Right atrium auricular region (tissue), 2 donors: ENCODE measurements around the gene TMEM185B. TPM values are rescaled to one million over a fixed set of nuclear protein-coding genes. Genes with fewer than 3 reads are reported as not detected.

Experiments
- DNase-seq: peaks from one replicate; pipeline ENCODE4 v3.0.0-alpha.2; 2019; ENCODE audit warnings: low spot score
- H3K27ac ChIP-seq, 2 donors: fragments of 200-600 bp; sonication (generic); 1 replicate in 1 of 2; 2 replicates in 1 of 2; pipeline ENCODE4 v1.5.1; 2016 to 2019
- H3K27me3 ChIP-seq, 2 donors: fragments of 200-600 bp; sonication (generic); one replicate each; pipeline versions ENCODE4 v1.5.1 to v1.6.0; 2017 to 2019
- H3K36me3 ChIP-seq: fragments of 200-600 bp; sonication (generic); one replicate; pipeline ENCODE4 v1.5.1; 2016
- H3K4me1 ChIP-seq, 2 donors: fragments of 200-600 bp; sonication (generic); one replicate each; pipeline versions ENCODE4 v1.5.1 to v1.6.0; 2017 to 2019
- H3K4me3 ChIP-seq, 2 donors: fragments of 200-600 bp; sonication (generic); 1 replicate in 1 of 2; 2 replicates in 1 of 2; pipeline ENCODE4 v1.5.1; 2017 to 2019; ENCODE audit warnings: mild to moderate bottlenecking in 1 of 2, moderate library complexity in 1 of 2
- H3K9me3 ChIP-seq, 2 donors: fragments of 200-600 bp; sonication (generic); one replicate each; pipeline ENCODE4 v1.5.1; 2019
- total RNA-seq, 2 donors: library from RNA; depleted of rRNA; stranded (reverse); fragments of >200 nt; gene quantifications; one replicate each; pipeline ENCODE4 v1.1.0, GENCODE V29; 2016
- TF ChIP-seq, protein P1 (sequence below), 2 donors: fragments of 200-600 bp; sonication (generic); IDR thresholded peaks; one replicate each; pipeline ENCODE4 v1.5.1; 2019; ENCODE audit warnings: antibody characterized with exemption in 2 of 2

TMEM185B gene
- total RNA-seq, 2 donors from 2014 or later, result 31.8 to 33.2 TPM

DNA sequence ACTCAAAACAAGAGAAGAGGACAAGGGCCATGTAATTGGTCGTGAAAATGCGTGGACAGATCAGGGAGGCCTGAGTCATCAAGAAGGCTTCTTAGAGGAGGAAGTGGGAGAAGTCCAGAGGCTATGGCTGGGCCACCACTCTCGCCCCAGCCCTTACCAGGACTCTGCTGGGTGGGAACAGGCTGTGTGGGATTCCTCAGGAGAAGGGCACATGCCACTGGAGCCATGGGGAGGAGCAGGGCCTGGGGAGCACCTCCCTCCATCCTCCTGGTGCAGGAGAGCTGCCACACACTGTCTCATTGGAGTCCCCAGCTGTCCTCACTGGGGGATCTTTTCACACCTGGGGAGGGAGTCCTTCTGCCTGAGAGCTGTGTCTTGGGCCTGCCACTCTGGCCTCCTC, 20.0 kb upstream of the TMEM185B start:
- Histone ChIP-seq H3K36me3 (no peaks in the 10 kb centered on the region), H3K27me3 (no peaks in the 10 kb centered on the region), H3K4me1 (peaks cover 0 to 28% of the 10 kb centered on the region in 2 donors), H3K4me3 (no peak overlapping the region), H3K27ac (no peak overlapping the region), H3K9me3 (no peaks in the 10 kb centered on the region)
- DNase-seq, result no peak
- TF ChIP-seq, protein P1, sequence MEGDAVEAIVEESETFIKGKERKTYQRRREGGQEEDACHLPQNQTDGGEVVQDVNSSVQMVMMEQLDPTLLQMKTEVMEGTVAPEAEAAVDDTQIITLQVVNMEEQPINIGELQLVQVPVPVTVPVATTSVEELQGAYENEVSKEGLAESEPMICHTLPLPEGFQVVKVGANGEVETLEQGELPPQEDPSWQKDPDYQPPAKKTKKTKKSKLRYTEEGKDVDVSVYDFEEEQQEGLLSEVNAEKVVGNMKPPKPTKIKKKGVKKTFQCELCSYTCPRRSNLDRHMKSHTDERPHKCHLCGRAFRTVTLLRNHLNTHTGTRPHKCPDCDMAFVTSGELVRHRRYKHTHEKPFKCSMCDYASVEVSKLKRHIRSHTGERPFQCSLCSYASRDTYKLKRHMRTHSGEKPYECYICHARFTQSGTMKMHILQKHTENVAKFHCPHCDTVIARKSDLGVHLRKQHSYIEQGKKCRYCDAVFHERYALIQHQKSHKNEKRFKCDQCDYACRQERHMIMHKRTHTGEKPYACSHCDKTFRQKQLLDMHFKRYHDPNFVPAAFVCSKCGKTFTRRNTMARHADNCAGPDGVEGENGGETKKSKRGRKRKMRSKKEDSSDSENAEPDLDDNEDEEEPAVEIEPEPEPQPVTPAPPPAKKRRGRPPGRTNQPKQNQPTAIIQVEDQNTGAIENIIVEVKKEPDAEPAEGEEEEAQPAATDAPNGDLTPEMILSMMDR (IDR thresholded peaks at IDR 0.05), result no peak

DNA sequence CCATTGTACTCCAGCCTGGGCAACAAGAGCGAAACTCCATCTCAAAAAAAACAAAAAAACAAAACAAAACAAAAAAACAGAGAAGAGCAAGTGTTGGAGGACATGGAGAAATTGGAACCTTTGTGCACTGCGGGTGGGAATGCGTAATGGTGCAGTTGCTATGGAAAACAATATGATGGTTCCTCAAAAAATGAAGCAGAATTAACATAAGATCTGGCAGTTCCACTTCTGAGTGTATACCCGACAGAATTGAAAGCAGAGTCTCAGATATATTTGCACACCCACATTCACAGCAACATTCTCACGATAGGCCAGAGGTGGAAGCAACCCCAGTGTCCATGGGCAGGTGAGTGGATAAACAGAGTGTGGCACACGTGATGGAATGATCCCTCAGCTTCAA, 18.5 kb upstream of the TMEM185B start:
- DNase-seq, result no peak
- H3K27ac ChIP-seq, result no peak overlapping the region
- H3K36me3 ChIP-seq, result no peaks in the 10 kb centered on the region
- no peak overlapping the region for H3K4me3 ChIP-seq
- H3K4me1 ChIP-seq, result peaks cover 0 to 22% of the 10 kb centered on the region in 2 donors
- no peaks in the 10 kb centered on the region for H3K9me3 ChIP-seq
- TF ChIP-seq, protein P1 (IDR thresholded peaks at IDR 0.05), result no peak
- no peaks in the 10 kb centered on the region for H3K27me3 ChIP-seq

DNA sequence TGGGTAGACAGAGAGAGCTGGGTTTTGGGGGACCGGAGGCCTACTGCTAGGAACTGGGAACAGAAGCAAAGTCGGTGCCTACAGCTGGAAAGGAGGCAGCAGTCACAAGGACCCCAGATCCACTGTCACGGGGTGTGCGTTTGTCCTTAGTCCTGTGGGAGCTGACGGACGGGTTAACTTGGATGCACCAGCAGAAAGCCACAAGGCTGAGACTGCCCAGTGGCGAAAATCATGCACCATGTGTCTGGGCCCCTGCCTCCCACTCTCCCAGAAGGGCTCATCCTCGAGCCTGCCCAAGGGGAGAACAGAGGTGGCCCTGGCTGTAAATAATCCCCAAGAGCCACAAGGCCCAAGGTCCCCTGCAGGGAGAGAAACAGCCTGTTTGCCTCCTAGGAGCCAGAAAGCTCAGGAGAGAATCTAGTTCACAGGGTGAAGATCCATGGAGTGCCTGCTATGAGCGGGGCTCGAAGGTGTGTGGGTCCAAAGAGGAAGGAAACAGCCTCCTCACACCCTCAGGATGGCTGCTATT, 17.8 kb upstream of the TMEM185B start:
- Histone ChIP-seq H3K27me3 (no peaks in the 10 kb centered on the region), H3K4me3 (no peak overlapping the region), H3K4me1 (peaks cover 0 to 22% of the 10 kb centered on the region in 2 donors), H3K27ac (no peak overlapping the region), H3K36me3 (no peaks in the 10 kb centered on the region), H3K9me3 (no peaks in the 10 kb centered on the region)
- TF ChIP-seq, protein P1 (IDR thresholded peaks at IDR 0.05), result no peak
- no peak for DNase-seq

DNA sequence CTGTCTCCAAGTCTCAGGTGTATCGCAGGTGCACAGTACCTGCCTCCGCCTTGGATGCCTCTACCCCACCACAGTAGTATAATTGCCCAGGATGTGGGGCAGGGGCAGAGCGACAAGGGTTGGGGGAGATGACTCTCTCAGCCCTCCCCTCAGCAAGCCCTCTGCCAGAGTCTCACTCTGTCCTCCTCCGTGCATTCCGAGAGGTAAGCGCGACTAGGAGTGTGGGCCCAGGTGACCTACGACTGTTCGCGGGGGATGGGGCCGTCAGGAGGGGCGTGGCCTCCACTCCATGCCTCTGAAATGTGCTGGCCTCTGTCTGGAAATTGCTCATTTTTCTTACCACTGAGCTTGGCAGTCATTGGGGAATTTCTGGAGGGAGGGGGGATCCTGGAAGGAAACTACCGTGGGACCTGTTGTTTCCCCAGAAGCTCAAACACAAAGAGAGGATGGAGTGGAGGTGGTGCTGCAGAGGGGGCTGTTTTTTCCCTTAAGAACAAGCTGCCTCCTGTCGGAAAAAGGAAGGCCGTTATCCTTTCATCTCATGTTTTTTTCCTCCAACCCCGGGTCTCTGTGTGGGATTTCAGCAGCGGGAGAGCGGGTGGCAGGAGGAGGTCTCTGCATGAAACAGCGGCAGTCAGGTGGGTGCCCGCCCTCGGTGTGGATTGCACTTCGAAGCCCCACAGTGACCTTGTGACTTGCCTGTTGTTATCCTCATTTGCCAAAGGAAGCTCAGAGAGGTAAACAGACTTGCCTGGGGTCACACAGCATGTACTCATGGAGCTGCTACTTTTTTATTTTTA, 16.5 kb upstream of the TMEM185B start:
- Histone ChIP-seq H3K27ac (peak overlapping the region; percentile 48 to 53), H3K4me1 (peaks cover 0 to 22% of the 10 kb centered on the region in 2 donors), H3K9me3 (no peaks in the 10 kb centered on the region), H3K36me3 (no peaks in the 10 kb centered on the region), H3K27me3 (no peaks in the 10 kb centered on the region), H3K4me3 (no peak overlapping the region)
- no peak for DNase-seq
- TF ChIP-seq, protein P1 (IDR thresholded peaks at IDR 0.05), result no peak

DNA sequence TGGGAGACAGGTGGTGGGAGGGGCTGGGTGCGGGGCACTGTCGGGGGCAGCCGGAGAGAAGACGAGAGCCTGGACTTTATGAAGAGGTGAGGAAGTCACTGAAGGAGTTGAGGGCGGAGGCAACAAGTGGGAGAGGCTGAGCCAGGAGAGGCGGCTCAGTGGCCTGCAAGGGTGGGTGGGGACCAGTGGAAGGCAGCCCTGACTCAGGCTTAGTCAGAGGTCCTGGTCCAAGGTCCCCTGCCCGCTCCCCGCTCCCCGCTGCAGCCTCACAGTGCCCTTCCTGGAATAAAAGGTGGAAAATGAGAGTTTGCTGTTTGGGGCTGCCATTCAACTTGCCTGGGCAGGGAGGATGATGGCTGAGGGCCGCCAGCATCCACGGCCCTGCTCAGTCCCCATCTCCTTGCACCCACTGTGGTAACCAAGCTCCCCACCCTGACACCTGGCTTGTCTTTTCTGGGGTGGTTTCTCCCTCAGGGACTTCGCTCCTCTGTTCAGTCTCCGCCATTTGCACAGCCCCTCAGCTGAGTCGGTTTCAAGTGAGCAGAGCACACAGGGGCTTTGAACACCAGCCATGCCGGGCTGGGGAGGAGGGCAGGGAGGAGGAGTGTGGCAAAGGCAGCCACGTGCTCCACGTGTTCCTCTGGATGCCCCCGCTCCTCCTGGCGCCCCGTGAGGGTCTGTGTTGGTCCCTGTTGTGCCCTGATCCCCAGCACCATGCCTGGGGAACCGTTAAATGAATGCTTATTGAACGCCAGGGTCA, 15.7 kb upstream of the TMEM185B start:
- Histone ChIP-seq H3K4me1 (peaks cover 0 to 22% of the 10 kb centered on the region in 2 donors), H3K9me3 (no peaks in the 10 kb centered on the region), H3K27me3 (no peaks in the 10 kb centered on the region), H3K36me3 (no peaks in the 10 kb centered on the region), H3K27ac (peak overlapping the region; percentile 48 to 53), H3K4me3 (no peak overlapping the region)
- no peak for DNase-seq
- TF ChIP-seq, protein P1 (IDR thresholded peaks at IDR 0.05), result no peak
